Sigmoid colon (tissue), 4 donors: Measurements from ENCODE around the gene ITGB1.

Source experiments
- POLR2A ChIP-seq, 2 donors: fragments of 450-650 bp; IDR thresholded peaks; one replicate each; pipeline ENCODE4 v1.6.1; 2016; ENCODE audit warnings: antibody characterized with exemption in 2 of 2, mild to moderate bottlenecking in 2 of 2, moderate library complexity in 2 of 2
- POLR2AphosphoS5 ChIP-seq, 4 donors: sonication (generic); formaldehyde crosslinking; IDR thresholded peaks; one replicate each; pipeline ENCODE4 v1.6.1; 2017; ENCODE audit warnings: antibody characterized with exemption in 4 of 4
- TF ChIP-seq, protein P1 (sequence below), 4 experiments: fragments of 450-650 bp in 3 of 4; fragments of 200-600 bp in 1 of 4; IDR thresholded peaks; one replicate each; pipeline ENCODE4 v1.5.1; 2016 to 2019; ENCODE audit warnings: antibody characterized with exemption in 4 of 4, mild to moderate bottlenecking in 3 of 4, moderate library complexity in 2 of 4

DNA sequence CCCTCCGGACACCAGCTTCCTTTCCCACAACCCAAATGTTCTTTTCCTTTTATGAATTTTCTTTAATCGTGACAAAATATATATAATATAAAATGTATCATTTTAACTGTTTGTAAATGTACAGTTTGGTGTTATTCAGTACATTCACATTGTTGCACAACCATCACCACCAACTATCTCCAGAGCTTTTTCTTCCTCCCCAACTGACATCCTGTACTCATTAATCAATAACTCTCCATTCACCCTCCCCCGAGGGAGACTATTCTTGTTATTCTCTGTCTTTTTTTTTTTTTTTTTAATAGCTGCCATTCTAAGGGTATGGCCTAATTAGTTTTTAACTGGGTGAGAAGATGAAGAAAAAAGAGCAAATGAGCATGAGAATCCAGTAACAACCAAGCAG lies 30.6 kb upstream of the ITGB1 start:
- no peak for TF ChIP-seq POLR2AphosphoS5 (IDR thresholded peaks at IDR 0.05)
- TF ChIP-seq, protein P1, sequence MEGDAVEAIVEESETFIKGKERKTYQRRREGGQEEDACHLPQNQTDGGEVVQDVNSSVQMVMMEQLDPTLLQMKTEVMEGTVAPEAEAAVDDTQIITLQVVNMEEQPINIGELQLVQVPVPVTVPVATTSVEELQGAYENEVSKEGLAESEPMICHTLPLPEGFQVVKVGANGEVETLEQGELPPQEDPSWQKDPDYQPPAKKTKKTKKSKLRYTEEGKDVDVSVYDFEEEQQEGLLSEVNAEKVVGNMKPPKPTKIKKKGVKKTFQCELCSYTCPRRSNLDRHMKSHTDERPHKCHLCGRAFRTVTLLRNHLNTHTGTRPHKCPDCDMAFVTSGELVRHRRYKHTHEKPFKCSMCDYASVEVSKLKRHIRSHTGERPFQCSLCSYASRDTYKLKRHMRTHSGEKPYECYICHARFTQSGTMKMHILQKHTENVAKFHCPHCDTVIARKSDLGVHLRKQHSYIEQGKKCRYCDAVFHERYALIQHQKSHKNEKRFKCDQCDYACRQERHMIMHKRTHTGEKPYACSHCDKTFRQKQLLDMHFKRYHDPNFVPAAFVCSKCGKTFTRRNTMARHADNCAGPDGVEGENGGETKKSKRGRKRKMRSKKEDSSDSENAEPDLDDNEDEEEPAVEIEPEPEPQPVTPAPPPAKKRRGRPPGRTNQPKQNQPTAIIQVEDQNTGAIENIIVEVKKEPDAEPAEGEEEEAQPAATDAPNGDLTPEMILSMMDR (IDR thresholded peaks at IDR 0.05) = no peak
- no peak for TF ChIP-seq POLR2A (IDR thresholded peaks at IDR 0.05)
